Thyroid gland (tissue), 4 donors: ENCODE results near the gene TNFAIP8L3.

Experiments used
- POLR2A ChIP-seq, 2 donors: fragments of 450-650 bp; IDR thresholded peaks; one replicate each; pipeline ENCODE4 v1.6.1; 2017; ENCODE audit warnings: antibody characterized with exemption in 2 of 2, mild to moderate bottlenecking in 2 of 2, moderate library complexity in 1 of 2
- TF ChIP-seq, protein P1 (sequence below), 6 experiments: fragments of 200-600 bp in 3 of 6; fragments of 450-650 bp in 3 of 6; sonication (generic) in 3 of 6; IDR thresholded peaks; one replicate each; pipeline ENCODE4 v1.5.1; 2016 to 2019; ENCODE audit warnings: antibody characterized with exemption in 6 of 6, mild to moderate bottlenecking in 2 of 6, inconsistent platforms in 1 of 6, moderate library complexity in 1 of 6

DNA sequence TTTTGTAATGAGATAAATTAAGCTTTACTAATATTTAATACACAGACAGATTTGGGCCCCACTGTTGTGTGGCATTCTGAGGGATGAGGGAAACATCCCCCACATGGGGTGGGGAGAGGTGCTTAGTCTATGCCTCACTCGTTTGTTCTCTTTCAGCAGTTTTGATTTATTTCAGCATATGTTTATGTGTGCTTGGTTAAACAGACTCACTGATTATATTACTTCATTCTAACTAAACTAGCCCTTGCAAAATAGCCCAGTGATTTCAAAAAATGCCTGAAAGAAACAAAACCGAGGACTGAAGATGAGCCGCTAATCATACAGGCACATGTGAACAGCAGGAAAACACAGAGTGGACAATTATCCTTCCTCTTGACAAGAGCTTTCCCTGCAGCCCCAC, 27.2 kb downstream of the TNFAIP8L3 start:
- TF ChIP-seq, protein P1, sequence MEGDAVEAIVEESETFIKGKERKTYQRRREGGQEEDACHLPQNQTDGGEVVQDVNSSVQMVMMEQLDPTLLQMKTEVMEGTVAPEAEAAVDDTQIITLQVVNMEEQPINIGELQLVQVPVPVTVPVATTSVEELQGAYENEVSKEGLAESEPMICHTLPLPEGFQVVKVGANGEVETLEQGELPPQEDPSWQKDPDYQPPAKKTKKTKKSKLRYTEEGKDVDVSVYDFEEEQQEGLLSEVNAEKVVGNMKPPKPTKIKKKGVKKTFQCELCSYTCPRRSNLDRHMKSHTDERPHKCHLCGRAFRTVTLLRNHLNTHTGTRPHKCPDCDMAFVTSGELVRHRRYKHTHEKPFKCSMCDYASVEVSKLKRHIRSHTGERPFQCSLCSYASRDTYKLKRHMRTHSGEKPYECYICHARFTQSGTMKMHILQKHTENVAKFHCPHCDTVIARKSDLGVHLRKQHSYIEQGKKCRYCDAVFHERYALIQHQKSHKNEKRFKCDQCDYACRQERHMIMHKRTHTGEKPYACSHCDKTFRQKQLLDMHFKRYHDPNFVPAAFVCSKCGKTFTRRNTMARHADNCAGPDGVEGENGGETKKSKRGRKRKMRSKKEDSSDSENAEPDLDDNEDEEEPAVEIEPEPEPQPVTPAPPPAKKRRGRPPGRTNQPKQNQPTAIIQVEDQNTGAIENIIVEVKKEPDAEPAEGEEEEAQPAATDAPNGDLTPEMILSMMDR (IDR thresholded peaks at IDR 0.05): no peak
- no peak for TF ChIP-seq POLR2A (IDR thresholded peaks at IDR 0.05)
